NCI-H2107 treated with DMSO at 0.1 percent for 48 hours (cell line): ENCODE data around the gene FZD4.

ENCODE experiments used
- DNase-seq: peaks from one replicate; lab custom pipeline; 2025; ENCODE audit not compliant: unreplicated experiment; lab: John Stamatoyannopoulos, UW

The FZD4 gene

DNA sequence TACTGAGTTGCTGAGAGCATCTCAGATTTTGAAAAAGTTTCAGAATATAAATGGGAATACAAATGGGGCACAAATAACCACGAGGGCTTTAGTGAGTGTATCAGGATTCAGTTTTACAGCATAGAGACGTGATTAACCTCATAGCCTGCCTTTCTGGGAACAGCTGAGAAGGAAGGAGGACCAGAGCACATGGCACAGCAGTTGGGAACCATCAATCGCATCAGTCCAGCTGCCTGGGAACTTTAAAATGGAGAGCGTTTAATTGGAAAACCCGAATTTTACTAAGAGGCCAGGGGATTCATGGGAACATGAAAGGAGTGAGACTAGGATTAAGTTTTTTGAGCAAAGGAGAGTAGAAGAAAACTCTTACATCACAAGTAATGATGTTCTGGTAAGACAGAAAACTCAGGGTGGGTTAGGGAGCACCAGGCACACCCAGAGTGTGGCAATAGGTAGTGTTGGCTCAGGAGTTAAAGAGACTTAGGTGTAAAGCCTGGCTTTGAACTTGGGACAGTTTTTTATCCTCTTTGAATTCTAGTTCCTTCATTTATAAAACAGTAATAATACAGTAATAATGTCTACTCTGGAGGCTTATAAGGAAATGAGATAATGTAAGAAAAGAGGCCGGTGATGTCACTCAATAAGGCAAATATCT is 40.2 kb downstream of the FZD4 start:
- no peak for DNase-seq

DNA sequence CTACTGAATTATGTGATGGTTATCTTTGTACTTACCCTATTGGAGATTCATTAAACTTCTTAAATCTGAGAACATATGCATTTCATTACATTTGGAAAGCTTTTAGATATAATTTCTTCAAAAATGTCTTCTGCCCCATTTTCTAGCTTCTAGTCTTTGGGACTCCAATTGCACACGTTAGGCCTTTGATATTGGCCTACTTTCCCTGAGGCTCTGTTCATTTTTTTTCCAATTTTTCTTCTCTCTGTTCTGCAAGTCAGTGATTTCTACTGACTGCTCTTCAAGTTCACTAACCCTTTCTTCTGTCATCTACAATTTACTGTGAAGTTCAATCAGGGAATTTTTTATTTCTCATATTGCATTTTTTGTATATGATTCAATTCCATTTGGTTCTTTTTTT is 43.0 kb downstream of the FZD4 start:
- no peak for DNase-seq

DNA sequence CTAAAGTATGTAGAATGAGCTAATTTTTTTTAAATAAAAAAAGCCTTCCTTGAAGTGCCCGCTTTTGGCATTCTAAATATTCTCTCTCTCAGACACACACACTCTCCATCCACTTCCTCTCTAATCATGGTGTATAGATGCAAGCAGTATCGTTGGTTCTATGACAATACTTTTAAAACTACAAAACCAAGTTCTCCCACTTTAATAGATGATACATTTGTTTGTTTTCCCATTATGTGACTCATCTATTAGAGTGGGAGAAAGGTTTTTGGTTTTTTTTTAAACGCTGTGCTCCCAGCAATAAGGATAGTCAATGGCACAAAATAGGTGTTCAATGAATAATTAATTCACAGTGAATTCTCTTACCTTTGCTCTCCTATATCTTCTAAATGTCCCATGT is 44.6 kb downstream of the FZD4 start:
- no peak for DNase-seq

DNA sequence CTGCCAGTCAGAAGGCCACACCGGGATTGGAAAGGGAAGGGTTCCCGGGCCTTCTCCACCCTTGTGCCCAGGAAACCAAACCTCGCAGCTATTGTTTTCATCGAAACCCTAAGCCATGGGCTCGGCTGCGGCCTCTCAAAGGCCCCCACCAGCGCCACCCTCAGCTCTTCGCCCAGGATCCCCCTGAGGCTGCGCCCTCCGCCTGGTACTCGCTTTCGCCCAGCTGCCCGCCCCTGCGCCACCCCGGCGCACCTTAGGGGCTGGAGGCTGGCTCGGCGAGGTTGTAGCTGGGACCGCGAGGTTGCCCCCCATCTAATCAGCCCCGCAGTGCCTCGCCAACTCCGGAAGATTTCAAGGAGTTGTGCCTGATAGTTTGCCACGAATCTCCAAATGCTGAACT is 49.0 kb downstream of the FZD4 start:
- no peak for DNase-seq

DNA sequence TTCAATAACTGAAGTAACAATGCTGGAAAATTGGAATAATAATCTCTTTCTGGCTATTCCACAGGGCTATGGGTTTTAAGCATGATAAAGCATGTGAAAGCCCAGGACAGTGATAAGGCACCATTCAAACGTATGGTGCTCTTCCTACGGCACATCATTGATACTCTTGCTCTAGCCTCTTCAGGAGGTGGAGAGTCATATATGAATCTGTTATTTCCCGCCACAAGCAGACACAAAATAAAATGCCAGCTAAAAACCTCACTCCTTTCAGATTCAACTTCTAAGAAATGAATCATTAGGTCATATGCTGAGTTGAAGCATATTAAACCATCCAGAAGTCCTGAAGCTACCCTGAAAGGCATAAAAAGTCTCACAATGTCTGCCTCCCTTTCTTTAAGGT is 49.9 kb downstream of the FZD4 start:
- no peak for DNase-seq

DNA sequence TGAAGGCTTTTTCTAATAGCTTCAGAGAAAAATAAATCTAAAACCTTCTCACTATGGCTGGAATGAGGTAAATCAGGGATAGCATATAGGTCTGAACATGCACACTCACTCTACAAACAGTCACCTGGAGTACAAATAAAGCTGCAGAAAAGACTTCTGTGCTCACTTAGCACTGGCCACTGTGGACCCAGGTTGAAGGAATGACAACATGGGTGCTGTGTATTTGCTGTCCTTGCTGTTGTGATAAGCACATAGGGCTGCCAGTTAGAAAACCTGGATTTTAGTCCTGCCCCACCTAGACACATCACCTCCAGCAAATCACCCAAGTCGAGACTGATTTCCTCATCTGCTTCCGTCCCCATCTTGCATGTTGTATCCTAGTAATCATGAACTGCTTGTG is 51.2 kb downstream of the FZD4 start:
- no peak for DNase-seq

DNA sequence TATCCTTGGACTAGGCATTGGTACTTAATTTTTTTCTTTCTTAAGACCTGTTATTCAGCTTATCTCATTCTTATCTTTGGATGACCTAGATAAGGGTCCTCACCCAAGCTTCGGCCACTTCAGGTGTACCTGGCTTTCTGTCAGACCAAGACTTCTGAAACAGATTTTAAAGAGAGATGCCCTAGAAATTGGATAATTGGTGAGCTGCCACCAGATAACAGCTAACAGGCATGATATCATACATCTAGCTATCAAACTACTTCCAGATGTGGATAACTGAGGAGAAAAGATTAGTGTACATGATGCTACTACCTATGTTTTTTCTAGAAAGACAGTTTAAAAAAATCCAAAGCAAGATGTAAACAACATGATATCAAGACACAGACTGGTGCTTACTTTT is 52.9 kb downstream of the FZD4 start:
- DNase-seq = no peak

DNA sequence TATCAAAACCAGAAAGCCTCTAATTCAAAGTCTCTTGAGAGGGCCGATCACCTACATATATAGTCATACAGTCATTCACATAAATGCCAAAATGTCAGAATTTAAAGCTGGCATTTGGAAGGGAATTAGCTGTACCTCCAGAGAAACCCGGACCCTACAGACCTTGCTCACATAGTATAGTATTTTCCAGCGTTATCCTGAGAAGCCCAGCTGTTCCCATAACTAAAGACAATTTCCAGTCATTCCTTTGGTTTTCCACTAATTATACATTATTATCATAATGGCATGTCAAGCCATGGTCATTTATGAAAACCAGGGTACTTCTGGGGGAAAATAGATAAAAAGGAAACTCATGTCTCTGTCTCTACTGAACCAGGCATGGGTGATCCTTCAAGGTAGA is 53.6 kb downstream of the FZD4 start:
- no peak for DNase-seq

DNA sequence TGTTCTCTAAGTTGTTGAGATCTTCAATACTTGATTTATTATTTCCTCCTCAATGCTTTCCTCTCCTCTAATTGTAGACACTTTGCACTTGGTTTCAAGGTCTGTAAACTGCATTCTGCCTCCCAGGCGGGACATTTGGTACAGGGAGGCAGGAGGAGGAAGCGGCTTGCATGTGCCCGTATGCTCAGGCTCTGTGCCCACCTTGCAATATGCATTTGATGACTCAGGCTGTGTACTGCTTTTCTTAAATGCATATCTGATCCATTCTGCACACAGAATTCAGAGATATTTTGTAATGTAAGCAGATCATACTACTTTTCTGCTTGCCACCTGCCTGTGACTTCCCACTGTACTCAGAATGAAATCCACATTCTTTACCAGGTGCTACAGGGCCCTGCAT is 55.0 kb downstream of the FZD4 start:
- no peak for DNase-seq

DNA sequence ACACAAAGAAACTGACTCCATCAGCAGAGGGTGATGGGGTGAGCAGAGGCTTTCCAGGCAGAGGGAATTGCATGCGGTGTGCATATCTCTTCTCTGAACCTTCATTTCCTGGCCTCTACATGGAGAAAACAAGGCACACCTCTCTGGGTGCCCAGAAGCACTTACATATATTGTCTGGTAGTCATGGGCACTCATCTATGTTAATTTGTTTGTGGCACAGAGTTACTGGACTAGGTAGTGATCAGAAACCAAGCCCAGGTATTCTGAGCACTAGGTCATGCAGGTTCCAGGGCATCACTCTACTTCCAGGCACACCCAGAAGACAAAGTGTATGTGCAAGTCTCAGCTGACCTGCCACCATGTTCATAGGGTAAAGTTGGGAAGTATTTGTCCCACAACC is 56.5 kb downstream of the FZD4 start:
- no peak for DNase-seq

DNA sequence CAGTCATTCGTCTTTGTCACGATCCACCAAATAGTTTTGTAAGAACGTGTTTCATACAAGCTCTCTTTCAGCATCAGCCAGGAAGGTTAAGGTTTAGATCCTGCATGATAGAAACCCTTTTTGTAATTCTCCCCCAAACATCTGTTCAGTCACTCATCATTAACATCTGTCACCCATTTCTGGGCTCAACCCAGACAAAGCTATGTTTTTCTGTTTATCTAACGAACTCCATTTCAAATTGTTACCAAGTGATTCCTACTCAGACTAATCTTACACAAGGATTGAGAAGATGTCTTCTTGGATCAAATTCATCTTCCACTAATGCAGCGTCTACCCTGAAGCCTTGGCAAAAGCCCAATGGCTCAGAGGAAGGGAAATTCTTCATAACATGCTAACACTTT is 58.8 kb downstream of the FZD4 start:
- DNase-seq = no peak
